ENCODE results near the gene CHI3L2. TPM values are rescaled to one million over a fixed set of nuclear protein-coding genes. Genes with fewer than 3 reads are reported as not detected.

Gene CHI3L2
- total and polyA plus RNA-seq, 2 donors from 2014 or later = 5.8 to 27.2 TPM

GRCh38 chr1:111218701-111219556, 8.6 kb upstream of the CHI3L2 start:
- DNase-seq = no peak
- no peak for FAIRE-seq
- TF ChIP-seq CTCF (IDR thresholded peaks at IDR 0.05; ENCODE audit: borderline replicate concordance, extremely low read depth, insufficient read depth) = no peak
- intact Hi-C loops (cut with DNase I) = no loop called here
- H3K9me3 ChIP-seq (ENCODE audit: control insufficient read depth in 2 of 3, insufficient read depth in 1 of 3, low read length in 3 of 3) = no peaks in the 10 kb centered on the region
- H3K9ac ChIP-seq (ENCODE audit: low read length in 3 of 3) = no peak overlapping the region
- no peak overlapping the region for H3K4me3 ChIP-seq (ENCODE audit: low read length in 3 of 3)
- H3K27me3 ChIP-seq (ENCODE audit: control insufficient read depth, insufficient read depth, low read length) = no peaks in the 10 kb centered on the region
- no peaks in the 10 kb centered on the region for H3K36me3 ChIP-seq (ENCODE audit: control insufficient read depth in 2 of 3, insufficient read depth in 3 of 3, low read length in 3 of 3)
- peaks cover 0 to 4% (median 2%) of the 10 kb centered on the region in 3 donors for H3K4me1 ChIP-seq (ENCODE audit: control insufficient read depth in 2 of 3, insufficient read depth in 2 of 3, low read depth in 1 of 3, low read length in 3 of 3)
- H3K27ac ChIP-seq (ENCODE audit: low read depth in 2 of 2, low read length in 2 of 2) = no peak overlapping the region

- Histone ChIP-seq H3K27ac (ENCODE audit: low read depth in 2 of 2, low read length in 2 of 2) (no peak overlapping the region), H3K9me3 (ENCODE audit: control insufficient read depth in 2 of 3, insufficient read depth in 1 of 3, low read length in 3 of 3) (no peaks in the 10 kb centered on the region), H3K36me3 (ENCODE audit: control insufficient read depth in 2 of 3, insufficient read depth in 3 of 3, low read length in 3 of 3) (no peaks in the 10 kb centered on the region), H3K9ac (ENCODE audit: low read length in 3 of 3) (no peak overlapping the region), H3K4me1 (ENCODE audit: control insufficient read depth in 2 of 3, insufficient read depth in 2 of 3, low read depth in 1 of 3, low read length in 3 of 3) (peaks cover 0 to 4% (median 2%) of the 10 kb centered on the region in 3 donors), H3K27me3 (ENCODE audit: control insufficient read depth, insufficient read depth, low read length) (no peaks in the 10 kb centered on the region), H3K4me3 (ENCODE audit: low read length in 3 of 3) (no peak overlapping the region)
- no peak for DNase-seq
- TF ChIP-seq CTCF (IDR thresholded peaks at IDR 0.05; ENCODE audit: borderline replicate concordance, extremely low read depth, insufficient read depth) = no peak
- intact Hi-C loops (cut with DNase I) = loop anchor here (10.0 kb wide), 1 partner anchor 185 kb away; no protein-coding TSS in a partner anchor
- FAIRE-seq = no peak
Observed at GRCh38 chr1:111219557-111220286, 7.8 kb upstream of the CHI3L2 start.

GRCh38 chr1:111220302-111220890, 7.1 kb upstream of the CHI3L2 start:
- Histone ChIP-seq H3K4me1 (ENCODE audit: control insufficient read depth in 2 of 3, insufficient read depth in 2 of 3, low read depth in 1 of 3, low read length in 3 of 3) (peaks cover 0 to 4% (median 2%) of the 10 kb centered on the region in 3 donors), H3K27me3 (ENCODE audit: control insufficient read depth, insufficient read depth, low read length) (no peaks in the 10 kb centered on the region), H3K27ac (ENCODE audit: low read depth in 2 of 2, low read length in 2 of 2) (no peak overlapping the region), H3K4me3 (ENCODE audit: low read length in 3 of 3) (no peak overlapping the region), H3K36me3 (ENCODE audit: control insufficient read depth in 2 of 3, insufficient read depth in 3 of 3, low read length in 3 of 3) (no peaks in the 10 kb centered on the region), H3K9me3 (ENCODE audit: control insufficient read depth in 2 of 3, insufficient read depth in 1 of 3, low read length in 3 of 3) (no peaks in the 10 kb centered on the region), H3K9ac (ENCODE audit: low read length in 3 of 3) (no peak overlapping the region)
- FAIRE-seq (no peak), DNase-seq (no peak)
- intact Hi-C loops (cut with DNase I) = loop anchor here (10.0 kb wide), 1 partner anchor 184 kb away; no protein-coding TSS in a partner anchor
- TF ChIP-seq CTCF (IDR thresholded peaks at IDR 0.05; ENCODE audit: borderline replicate concordance, extremely low read depth, insufficient read depth) = no peak

Measured in kidney (tissue), 14 donors.